Measurements from ENCODE around the gene TCP1.
"Not testable (repeated sequence)": the region's sequence is repeated elsewhere in the genome, so short reads cannot be mapped to it uniquely, and the experiment has no call there.

Gene TCP1

GRCh38 chr6:159826004-159826403 lies 36.6 kb upstream of the TCP1 start:
- in situ Hi-C loops (cut with MboI; ENCODE audit: low pct_unique_long_range_greater_than_20kb, low sequenced_read_pairs, unreplicated experiment) = no loop called here
- TF ChIP-seq CTCF (IDR thresholded peaks at IDR 0.05; ENCODE audit: extremely low read depth, insufficient read depth, missing control alignments) = no peak
- DNase-seq (ENCODE audit: low spot score) = no peak

GRCh38 chr6:159824690-159825089 lies 35.3 kb upstream of the TCP1 start:
- DNase-seq (ENCODE audit: low spot score); in situ Hi-C loops (cut with MboI; ENCODE audit: low pct_unique_long_range_greater_than_20kb, low sequenced_read_pairs, unreplicated experiment): not testable (repeated sequence)

- no peak for TF ChIP-seq CTCF (IDR thresholded peaks at IDR 0.05; ENCODE audit: extremely low read depth, insufficient read depth, missing control alignments)
- DNase-seq (ENCODE audit: low spot score) = no peak
- in situ Hi-C loops (cut with MboI; ENCODE audit: low pct_unique_long_range_greater_than_20kb, low sequenced_read_pairs, unreplicated experiment) = no loop called here
These were observed 34.6 kb upstream of the TCP1 start for GRCh38 chr6:159823953-159824352.

- in situ Hi-C loops (cut with MboI; ENCODE audit: low pct_unique_long_range_greater_than_20kb, low sequenced_read_pairs, unreplicated experiment) = no loop called here
- DNase-seq (ENCODE audit: low spot score) = no peak
- no peak for TF ChIP-seq CTCF (IDR thresholded peaks at IDR 0.05; ENCODE audit: extremely low read depth, insufficient read depth, missing control alignments)
These were observed 32.3 kb upstream of the TCP1 start for GRCh38 chr6:159821726-159822125.

- no peak for DNase-seq (ENCODE audit: low spot score)
- in situ Hi-C loops (cut with MboI; ENCODE audit: low pct_unique_long_range_greater_than_20kb, low sequenced_read_pairs, unreplicated experiment) = no loop called here
- TF ChIP-seq CTCF (IDR thresholded peaks at IDR 0.05; ENCODE audit: extremely low read depth, insufficient read depth, missing control alignments) = no peak
These were observed 31.7 kb upstream of the TCP1 start for GRCh38 chr6:159821122-159821521.

- in situ Hi-C loops (cut with MboI; ENCODE audit: low pct_unique_long_range_greater_than_20kb, low sequenced_read_pairs, unreplicated experiment) = no loop called here
- no peak for TF ChIP-seq CTCF (IDR thresholded peaks at IDR 0.05; ENCODE audit: extremely low read depth, insufficient read depth, missing control alignments)
- peak; percentile 51 for DNase-seq (ENCODE audit: low spot score)
These were observed 30.7 kb upstream of the TCP1 start for GRCh38 chr6:159819932-159820640.

GRCh38 chr6:159819098-159819497 lies 29.7 kb upstream of the TCP1 start:
- no peak for DNase-seq (ENCODE audit: low spot score)
- in situ Hi-C loops (cut with MboI; ENCODE audit: low pct_unique_long_range_greater_than_20kb, low sequenced_read_pairs, unreplicated experiment) = no loop called here
- no peak for TF ChIP-seq CTCF (IDR thresholded peaks at IDR 0.05; ENCODE audit: extremely low read depth, insufficient read depth, missing control alignments)

Measured in GM13977 (cell line).